Calu3 (cell line): ENCODE results near the gene PARN. TPM values are rescaled to one million over a fixed set of nuclear protein-coding genes. Genes with fewer than 3 reads are reported as not detected.
"Not testable (repeated sequence)": the region's sequence is repeated elsewhere in the genome, so short reads cannot be mapped to it uniquely, and the experiment has no call there.

Source experiments
- BruUV-seq: library from RNA; stranded (reverse); fragments of 400-500 nt; replicated peaks from 2 replicates; lab custom pipeline; 2021; lab: Mats Ljungman, UMichigan
- CTCF ChIA-PET: fragments of 300-600 bp; sonication (Branson Sonifier 250); formaldehyde crosslinking; loops from one replicate; lab custom pipeline; 2022; ENCODE audit warnings: antibody characterized with exemption; lab: Charles Lee
- DNase-seq: peaks from one replicate; pipeline ENCODE4 v3.0.0; 2022
- H3K27ac Mint-ChIP-seq: one replicate; pipeline ENCODE4 v1.8.0; 2022; ENCODE audit warnings: mixed read lengths; ENCODE audit not compliant: unreplicated experiment
- H3K27me3 Mint-ChIP-seq: one replicate; pipeline ENCODE4 v1.8.0; 2022; ENCODE audit warnings: mixed read lengths; ENCODE audit not compliant: unreplicated experiment
- H3K36me3 Mint-ChIP-seq: one replicate; pipeline ENCODE4 v1.8.0; 2022; ENCODE audit warnings: mild to moderate bottlenecking, moderate library complexity, mixed read lengths; ENCODE audit not compliant: insufficient read depth, unreplicated experiment
- H3K4me1 Mint-ChIP-seq: one replicate; pipeline ENCODE4 v1.8.0; 2022; ENCODE audit warnings: mild to moderate bottlenecking, low read depth, mixed read lengths; ENCODE audit not compliant: unreplicated experiment
- H3K4me3 Mint-ChIP-seq: one replicate; pipeline ENCODE4 v1.8.0; 2022; ENCODE audit warnings: mild to moderate bottlenecking, low read depth, moderate library complexity, mixed read lengths; ENCODE audit not compliant: unreplicated experiment
- H3K9me3 Mint-ChIP-seq: one replicate; pipeline ENCODE4 v1.8.0; 2022; ENCODE audit warnings: low read depth, mixed read lengths; ENCODE audit not compliant: unreplicated experiment
- intact Hi-C: fragments of 100-400 bp; cut with micrococcal nuclease; formaldehyde crosslinking; loops from one replicate; pipeline ENCODE4 v1.10.0; 2022; ENCODE audit not compliant: unreplicated experiment
- total RNA-seq: library from RNA; stranded (reverse); gene quantifications from 2 replicates; pipeline ENCODE4 v1.2.3, GENCODE V29; 2022
- TF ChIP-seq, protein P1 (sequence below): fragments of 200-600 bp; IDR thresholded peaks from one replicate; pipeline ENCODE4 v1.8.0; 2022; ENCODE audit warnings: antibody characterized with exemption; ENCODE audit not compliant: unreplicated experiment

Gene PARN
- total RNA-seq, 1 experiment from 2014 or later = 59.1 TPM

DNA sequence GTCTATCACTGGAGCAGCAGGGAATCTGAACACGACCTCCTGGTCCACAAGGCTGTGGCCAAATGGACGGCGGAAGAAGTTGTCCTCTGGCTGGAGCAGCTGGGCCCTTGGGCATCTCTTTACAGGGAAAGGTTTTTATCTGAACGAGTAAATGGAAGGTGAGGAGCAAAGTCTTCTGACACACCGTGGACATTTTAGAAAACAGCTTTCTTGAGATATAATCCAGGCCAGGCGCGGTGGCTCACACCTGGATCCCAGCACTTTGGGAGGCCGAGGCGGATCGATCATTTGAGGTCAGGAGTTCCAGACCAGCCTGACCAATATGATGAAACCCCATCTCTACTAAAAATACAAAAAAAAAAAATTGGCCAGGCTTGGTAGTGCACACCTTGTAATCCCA, 19.8 kb upstream of the PARN start:
- intact Hi-C loops = no loop called here
- BruUV-seq = no TSS peak
- DNase-seq = no peak
- CTCF ChIA-PET = no interaction called here
- Mint-ChIP-seq H3K27me3 (no peaks in the 10 kb centered on the region), H3K27ac (peak overlapping the region; percentile 44), H3K4me1 (no peaks in the 10 kb centered on the region), H3K36me3 (peaks cover 84% of the 10 kb centered on the region), H3K4me3 (no peak overlapping the region), H3K9me3 (no peaks in the 10 kb centered on the region)
- TF ChIP-seq, protein P1, sequence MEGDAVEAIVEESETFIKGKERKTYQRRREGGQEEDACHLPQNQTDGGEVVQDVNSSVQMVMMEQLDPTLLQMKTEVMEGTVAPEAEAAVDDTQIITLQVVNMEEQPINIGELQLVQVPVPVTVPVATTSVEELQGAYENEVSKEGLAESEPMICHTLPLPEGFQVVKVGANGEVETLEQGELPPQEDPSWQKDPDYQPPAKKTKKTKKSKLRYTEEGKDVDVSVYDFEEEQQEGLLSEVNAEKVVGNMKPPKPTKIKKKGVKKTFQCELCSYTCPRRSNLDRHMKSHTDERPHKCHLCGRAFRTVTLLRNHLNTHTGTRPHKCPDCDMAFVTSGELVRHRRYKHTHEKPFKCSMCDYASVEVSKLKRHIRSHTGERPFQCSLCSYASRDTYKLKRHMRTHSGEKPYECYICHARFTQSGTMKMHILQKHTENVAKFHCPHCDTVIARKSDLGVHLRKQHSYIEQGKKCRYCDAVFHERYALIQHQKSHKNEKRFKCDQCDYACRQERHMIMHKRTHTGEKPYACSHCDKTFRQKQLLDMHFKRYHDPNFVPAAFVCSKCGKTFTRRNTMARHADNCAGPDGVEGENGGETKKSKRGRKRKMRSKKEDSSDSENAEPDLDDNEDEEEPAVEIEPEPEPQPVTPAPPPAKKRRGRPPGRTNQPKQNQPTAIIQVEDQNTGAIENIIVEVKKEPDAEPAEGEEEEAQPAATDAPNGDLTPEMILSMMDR = no peak

DNA sequence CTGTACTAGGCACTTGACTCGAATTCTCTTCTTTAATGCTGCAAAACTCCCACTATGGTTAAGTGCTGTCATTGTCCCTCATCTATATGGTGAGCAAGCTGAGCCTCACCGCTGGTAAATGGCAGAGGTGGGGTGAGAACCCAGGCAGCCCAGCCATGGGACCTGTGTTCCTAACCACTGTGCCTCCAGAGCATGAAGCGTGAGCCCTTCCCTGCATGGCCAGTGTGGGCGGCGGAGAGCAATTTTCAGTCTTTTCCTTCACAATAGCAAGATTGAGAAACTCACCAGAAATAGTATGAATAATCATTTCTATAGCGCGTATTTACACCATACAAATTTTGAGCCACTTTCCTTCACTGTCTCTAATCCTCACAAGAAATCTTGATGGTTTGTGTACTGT, 11.9 kb upstream of the PARN start:
- Mint-ChIP-seq H3K4me3 (no peak overlapping the region), H3K4me1 (peaks cover 25% of the 10 kb centered on the region), H3K36me3 (peaks cover 59% of the 10 kb centered on the region), H3K27me3 (no peaks in the 10 kb centered on the region), H3K9me3 (no peaks in the 10 kb centered on the region), H3K27ac (no peak overlapping the region)
- CTCF ChIA-PET = no interaction called here
- no peak for DNase-seq
- TF ChIP-seq, protein P1 = no peak
- no TSS peak for BruUV-seq
- intact Hi-C loops = no loop called here

DNA sequence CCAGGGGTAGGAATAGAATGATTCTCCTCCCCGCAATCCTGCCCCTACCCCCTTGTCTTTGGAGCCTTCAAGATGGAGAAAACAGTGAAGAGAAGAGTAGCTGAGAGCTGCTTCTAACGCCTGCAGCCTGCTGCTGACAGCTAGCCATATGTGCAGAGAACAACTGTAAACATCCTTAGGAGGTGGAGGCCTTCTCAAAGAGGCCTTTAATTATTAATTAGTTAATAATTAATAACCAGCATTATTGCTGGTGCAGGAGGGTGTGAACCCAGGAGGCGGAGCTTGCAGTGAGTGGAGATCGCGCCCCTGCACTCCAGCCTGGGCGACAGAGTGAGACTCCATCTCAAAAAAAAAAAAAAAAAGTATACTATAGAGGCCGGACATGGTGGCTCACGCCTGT, 11.1 kb upstream of the PARN start:
- H3K36me3 Mint-ChIP-seq = peaks cover 54% of the 10 kb centered on the region
- peaks cover 32% of the 10 kb centered on the region for H3K4me1 Mint-ChIP-seq
- no peaks in the 10 kb centered on the region for H3K9me3 Mint-ChIP-seq
- no TSS peak for BruUV-seq
- DNase-seq = no peak
- H3K27me3 Mint-ChIP-seq = no peaks in the 10 kb centered on the region
- intact Hi-C loops = no loop called here
- no peak overlapping the region for H3K4me3 Mint-ChIP-seq
- TF ChIP-seq, protein P1 = no peak
- peak overlapping the region; percentile 22 for H3K27ac Mint-ChIP-seq
- CTCF ChIA-PET = interaction anchor here (1.1 kb wide), 1 partner anchor 11 kb away, joined by 3 read pairs; the partner anchor contains the start of gene PARN

DNA sequence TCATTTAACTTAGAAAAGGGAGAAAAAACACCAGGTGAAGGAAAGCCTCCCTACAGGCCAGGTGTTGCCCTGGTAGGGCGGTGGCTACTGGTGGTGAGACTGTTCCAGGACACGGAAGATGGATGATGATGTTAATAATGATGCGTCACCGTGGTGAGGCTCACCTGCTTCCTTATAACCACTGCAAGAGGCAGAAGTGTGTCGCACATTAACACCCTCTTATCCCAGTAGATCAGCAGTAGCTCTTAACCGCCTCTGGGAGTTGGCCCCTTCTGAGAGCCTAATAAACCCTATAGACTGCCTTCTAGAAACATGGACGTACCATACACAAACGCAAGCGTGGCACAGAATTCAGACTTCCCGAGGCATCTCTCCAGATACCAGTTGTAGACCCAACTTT, 10.5 kb upstream of the PARN start:
- DNase-seq = no peak

DNA sequence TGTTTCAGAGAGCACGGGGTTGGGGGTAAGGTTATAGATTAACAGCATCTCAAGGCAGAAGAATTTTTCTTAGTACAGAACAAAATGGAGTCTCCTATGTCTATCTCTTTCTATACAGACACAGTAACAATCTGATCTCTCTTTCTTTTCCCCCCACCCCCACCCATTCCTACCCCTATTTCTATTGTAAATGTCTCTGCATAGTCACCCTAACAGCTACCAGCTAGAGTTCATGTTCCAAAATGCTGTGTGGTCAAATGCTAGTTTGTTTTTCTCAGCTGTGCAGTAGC, 6.8 kb upstream of the PARN start:
- H3K27me3 Mint-ChIP-seq, intact Hi-C loops, CTCF ChIA-PET, H3K9me3 Mint-ChIP-seq, BruUV-seq, DNase-seq: not testable (repeated sequence)
- Mint-ChIP-seq H3K36me3 (peaks cover 60% of the 10 kb centered on the region), H3K4me1 (peaks cover 55% of the 10 kb centered on the region), H3K27ac (peak overlapping the region; percentile 98), H3K4me3 (peak overlapping the region; percentile 47)

More for the DNA sequence above, 10.5 kb upstream of the PARN start:
- peaks cover 53% of the 10 kb centered on the region for H3K36me3 Mint-ChIP-seq
- H3K27me3 Mint-ChIP-seq = no peaks in the 10 kb centered on the region
- peaks cover 39% of the 10 kb centered on the region for H3K4me1 Mint-ChIP-seq
- no peak overlapping the region for H3K4me3 Mint-ChIP-seq
- H3K27ac Mint-ChIP-seq = peak overlapping the region; percentile 22
- H3K9me3 Mint-ChIP-seq = no peaks in the 10 kb centered on the region
- CTCF ChIA-PET = interaction anchor here (0.6 to 1.1 kb wide), 3 partner anchors 10 to 354 kb away, joined by 3 to 8 read pairs (median 3); partner anchors contain the start of gene PARN
- TF ChIP-seq, protein P1 = no peak
- no TSS peak for BruUV-seq
- intact Hi-C loops = no loop called here

DNA sequence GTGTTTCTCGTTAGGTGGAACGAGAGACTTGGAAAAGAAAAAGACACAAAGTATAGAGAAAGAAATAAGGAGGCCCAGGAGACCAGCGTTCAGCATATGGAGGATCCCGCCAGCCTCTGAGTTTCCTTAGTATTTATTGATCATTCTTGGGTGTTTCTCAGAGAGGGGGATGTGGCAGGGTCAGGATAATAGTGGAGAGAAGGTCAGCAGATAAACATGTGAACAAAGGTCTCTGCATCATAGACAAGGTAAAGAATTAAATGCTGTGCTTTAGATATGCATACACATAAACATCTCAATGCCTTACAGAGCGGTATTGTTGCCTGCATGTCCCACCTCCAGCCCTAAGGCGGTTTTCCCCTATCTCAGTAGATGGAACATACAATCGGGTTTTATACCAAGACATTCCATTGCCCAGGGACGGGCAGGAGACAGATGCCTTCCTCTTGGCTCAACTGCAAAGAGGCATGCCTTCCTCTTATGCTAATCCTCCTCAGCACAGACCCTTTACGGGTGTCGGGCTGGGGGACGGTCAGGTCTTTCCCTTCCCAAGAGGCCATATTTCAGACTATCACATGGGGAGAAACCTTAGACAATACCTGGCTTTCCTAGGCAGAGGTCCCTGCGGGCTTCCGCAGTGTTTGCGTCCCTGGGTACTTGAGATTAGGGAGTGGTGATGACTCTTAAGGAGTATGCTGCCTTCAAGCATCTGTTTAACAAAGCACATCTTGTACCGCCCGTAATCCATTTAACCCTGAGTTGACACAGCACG, 6.3 kb upstream of the PARN start:
- DNase-seq = peak; percentile 77
- H3K9me3 Mint-ChIP-seq, CTCF ChIA-PET, BruUV-seq, H3K27me3 Mint-ChIP-seq, intact Hi-C loops: not testable (repeated sequence)
- peak overlapping the region; percentile 98 for H3K27ac Mint-ChIP-seq
- H3K4me1 Mint-ChIP-seq = peaks cover 53% of the 10 kb centered on the region
- H3K36me3 Mint-ChIP-seq = peaks cover 65% of the 10 kb centered on the region
- H3K4me3 Mint-ChIP-seq = peak overlapping the region; percentile 47
